Liver (tissue), 9 donors: ENCODE data around the gene LAMA5. TPM values are rescaled to one million over a fixed set of nuclear protein-coding genes. Genes with fewer than 3 reads are reported as not detected.

Source experiments
- DNase-seq: peaks from one replicate; pipeline ENCODE4 v3.0.0-alpha.2; 2017; ENCODE audit warnings: low spot score
- H3K27ac ChIP-seq, 2 donors: one replicate each; pipeline ENCODE4 v1.7.0; 2013; ENCODE audit warnings: inconsistent platforms in 2 of 2, low read length in 2 of 2, control low read depth in 1 of 2, low read depth in 1 of 2, mild to moderate bottlenecking in 1 of 2
- H3K27me3 ChIP-seq, 4 donors: one replicate each; pipeline versions ENCODE4 v1.6.1 to v1.7.0; 2013; ENCODE audit warnings: low read length in 3 of 4, inconsistent platforms in 1 of 4, mild to moderate bottlenecking in 1 of 4, moderate library complexity in 1 of 4; ENCODE audit not compliant: control insufficient read depth in 4 of 4, insufficient read depth in 4 of 4
- H3K36me3 ChIP-seq, 4 donors: one replicate each; pipeline versions ENCODE4 v1.6.1 to v1.7.0; 2013; ENCODE audit warnings: low read length in 3 of 4, mild to moderate bottlenecking in 3 of 4, low read depth in 1 of 4, moderate library complexity in 1 of 4; ENCODE audit not compliant: control insufficient read depth in 4 of 4, insufficient read depth in 3 of 4
- H3K4me1 ChIP-seq, 4 donors: one replicate each; pipeline versions ENCODE4 v1.6.1 to v1.7.0; 2013; ENCODE audit warnings: low read length in 3 of 4, mild to moderate bottlenecking in 3 of 4, moderate library complexity in 1 of 4; ENCODE audit not compliant: control insufficient read depth in 4 of 4, insufficient read depth in 4 of 4
- H3K4me3 ChIP-seq, 3 donors: one replicate each; pipeline versions ENCODE4 v1.6.1 to v1.7.0; 2013; ENCODE audit warnings: low read length in 3 of 3, control low read depth in 1 of 3, low read depth in 1 of 3, mild to moderate bottlenecking in 1 of 3
- H3K9ac ChIP-seq, 2 donors: one replicate each; pipeline ENCODE4 v1.7.0; 2013; ENCODE audit warnings: low read length in 2 of 2, mild to moderate bottlenecking in 2 of 2, moderate library complexity in 2 of 2, control low read depth in 1 of 2, low read depth in 1 of 2
- H3K9me3 ChIP-seq, 4 donors: one replicate each; pipeline versions ENCODE4 v1.6.1 to v1.7.0; 2013; ENCODE audit warnings: low read length in 3 of 4; ENCODE audit not compliant: control insufficient read depth in 4 of 4
- HNF4G ChIP-seq: IDR thresholded peaks from 2 replicates; pipeline ENCODE4 v1.6.1; 2016; ENCODE audit warnings: antibody characterized with exemption
- NR2F2 ChIP-seq: IDR thresholded peaks from 2 replicates; pipeline ENCODE4 v1.6.1; 2016; ENCODE audit warnings: antibody characterized with exemption
- RXRA ChIP-seq, 2 donors: IDR thresholded peaks; 2 replicates each; pipeline ENCODE4 v1.6.1; 2017 to 2018; ENCODE audit warnings: antibody characterized with exemption in 2 of 2, mild to moderate bottlenecking in 1 of 2
- YY1 ChIP-seq: IDR thresholded peaks from 2 replicates; pipeline ENCODE4 v1.6.1; 2016; ENCODE audit warnings: antibody characterized with exemption, mild to moderate bottlenecking
- WGBS: extraction: QIAGEN DNeasy Blood & Tissue Kit; methylation state at CpG from one replicate; pipeline ENCODE4 v1.1.7; 2013; 5-methylcytosine and 5-hydroxymethylcytosine counted together
- polyA plus RNA-seq, 2 donors: library from polyadenylated mRNA; stranded (reverse) in 1 of 2; unstranded in 1 of 2; fragments of 200-250 nt in 1 of 2; fragments of >200 nt in 1 of 2; fragmentation: Nextera tagmentation in 1 of 2; extraction: Ambion mirVana in 1 of 2; gene quantifications; one replicate each; pipeline versions ENCODE4 v1.2.1 to v1.2.3, GENCODE V29; 2013 to 2015
- total RNA-seq, 2 donors: library from RNA; depleted of rRNA; stranded (reverse); fragments of >200 nt; gene quantifications; one replicate each; pipeline ENCODE4 v1.2.3, GENCODE V29; 2014
- TF ChIP-seq, protein P1 (sequence below): IDR thresholded peaks from 2 replicates; pipeline ENCODE4 v1.6.1; 2016; ENCODE audit warnings: antibody characterized with exemption
- TF ChIP-seq, protein P2 (sequence below): IDR thresholded peaks from 2 replicates; pipeline ENCODE4 v1.6.1; 2016; ENCODE audit warnings: antibody characterized with exemption
- donor health status: healthy.
- donor health status: healthy.
- donor health status: healthy.
- donor health status: healthy.
- donor health status: healthy.

Gene LAMA5
- total and polyA plus RNA-seq, 4 donors, result 3.6 to 40.2 (median 13.7) TPM

DNA sequence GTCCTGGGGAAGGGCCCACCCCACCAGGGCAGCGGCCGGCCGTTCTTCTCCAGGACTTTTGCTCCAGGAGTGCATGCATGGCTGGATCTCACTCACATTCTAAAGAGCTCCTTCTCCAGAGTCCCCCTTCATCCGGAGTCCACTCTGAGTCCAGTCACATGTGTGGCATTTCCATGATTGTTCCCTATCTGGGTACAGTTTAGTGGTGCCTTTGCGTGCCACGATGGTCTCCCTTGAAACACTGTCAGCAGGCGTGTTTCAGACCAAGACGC, 107.9 kb downstream of the LAMA5 start:
- H3K27ac ChIP-seq, result no peak overlapping the region
- H3K9ac ChIP-seq, result no peak overlapping the region
- 98% methylated on average over 8 of the region's 8 CpGs for WGBS
- H3K36me3 ChIP-seq, result peaks cover 2 to 49% (median 19%) of the 10 kb centered on the region in 4 donors
- no peak overlapping the region for H3K4me3 ChIP-seq
- no peaks in the 10 kb centered on the region for H3K27me3 ChIP-seq
- no peak for DNase-seq
- TF ChIP-seq, protein P1, sequence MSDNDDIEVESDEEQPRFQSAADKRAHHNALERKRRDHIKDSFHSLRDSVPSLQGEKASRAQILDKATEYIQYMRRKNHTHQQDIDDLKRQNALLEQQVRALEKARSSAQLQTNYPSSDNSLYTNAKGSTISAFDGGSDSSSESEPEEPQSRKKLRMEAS, result no peak
- no peak for TF ChIP-seq YY1
- TF ChIP-seq RXRA (IDR thresholded peaks at IDR 0.05), result no peak
- TF ChIP-seq, protein P2, sequence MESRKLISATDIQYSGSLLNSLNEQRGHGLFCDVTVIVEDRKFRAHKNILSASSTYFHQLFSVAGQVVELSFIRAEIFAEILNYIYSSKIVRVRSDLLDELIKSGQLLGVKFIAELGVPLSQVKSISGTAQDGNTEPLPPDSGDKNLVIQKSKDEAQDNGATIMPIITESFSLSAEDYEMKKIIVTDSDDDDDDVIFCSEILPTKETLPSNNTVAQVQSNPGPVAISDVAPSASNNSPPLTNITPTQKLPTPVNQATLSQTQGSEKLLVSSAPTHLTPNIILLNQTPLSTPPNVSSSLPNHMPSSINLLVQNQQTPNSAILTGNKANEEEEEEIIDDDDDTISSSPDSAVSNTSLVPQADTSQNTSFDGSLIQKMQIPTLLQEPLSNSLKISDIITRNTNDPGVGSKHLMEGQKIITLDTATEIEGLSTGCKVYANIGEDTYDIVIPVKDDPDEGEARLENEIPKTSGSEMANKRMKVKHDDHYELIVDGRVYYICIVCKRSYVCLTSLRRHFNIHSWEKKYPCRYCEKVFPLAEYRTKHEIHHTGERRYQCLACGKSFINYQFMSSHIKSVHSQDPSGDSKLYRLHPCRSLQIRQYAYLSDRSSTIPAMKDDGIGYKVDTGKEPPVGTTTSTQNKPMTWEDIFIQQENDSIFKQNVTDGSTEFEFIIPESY, result no peak
- no peak for TF ChIP-seq HNF4G
- no peak for TF ChIP-seq NR2F2
- H3K4me1 ChIP-seq, result no peaks in the 10 kb centered on the region
- no peaks in the 10 kb centered on the region for H3K9me3 ChIP-seq

Other genes with a start within 250 kb of the LAMA5 start
- 10 to 100 TPM; 15.5 to 15.9 TPM for gene LSM14B, start 244.8 kb downstream of the LAMA5 start, total RNA-seq
- gene LSM14B, start 244.8 kb downstream of the LAMA5 start, polyA plus RNA-seq, result 10 to 100 TPM in 1 of 2 donors, under 1 TPM in 1; 0.99 to 11.2 TPM
- 100 to 1,000 TPM; 109 to 181 TPM for gene PSMA7, start 223.9 kb downstream of the LAMA5 start, total RNA-seq
- 100 to 1,000 TPM; 212 to 342 TPM for gene PSMA7, start 223.9 kb downstream of the LAMA5 start, polyA plus RNA-seq
- 10 to 100 TPM; 17.3 to 24.3 TPM for gene SS18L1, start 223.5 kb downstream of the LAMA5 start, total RNA-seq
- 10 to 100 TPM in 1 of 2 donors, 1 to 10 TPM in 1; 6.1 to 16.1 TPM for gene SS18L1, start 223.5 kb downstream of the LAMA5 start, polyA plus RNA-seq
- 10 to 100 TPM; 13.0 to 26.8 TPM for gene MTG2, start 184.3 kb downstream of the LAMA5 start, total RNA-seq
- gene MTG2, start 184.3 kb downstream of the LAMA5 start, polyA plus RNA-seq, result 10 to 100 TPM; 22.0 to 28.0 TPM
- gene HRH3, start 147.0 kb downstream of the LAMA5 start, total RNA-seq, result not detected
- not detected for gene HRH3, start 147.0 kb downstream of the LAMA5 start, polyA plus RNA-seq
- 10 to 100 TPM; 12.7 to 19.7 TPM for gene OSBPL2, start 128.8 kb downstream of the LAMA5 start, total RNA-seq
- 10 to 100 TPM in 1 of 2 donors, 1 to 10 TPM in 1; 9.9 to 11.9 TPM for gene OSBPL2, start 128.8 kb downstream of the LAMA5 start, polyA plus RNA-seq
- gene ADRM1, start 64.3 kb downstream of the LAMA5 start, total RNA-seq, result 10 to 100 TPM; 45.3 to 70.9 TPM
- gene ADRM1, start 64.3 kb downstream of the LAMA5 start, polyA plus RNA-seq, result 10 to 100 TPM; 83.8 to 91.0 TPM
- 100 to 1,000 TPM; 378 to 499 TPM for gene RPS21, start 19.8 kb upstream of the LAMA5 start, total RNA-seq
- 1,000 to 10,000 TPM in 1 of 2 donors, 100 to 1,000 TPM in 1; 278 to 1,588 TPM for gene RPS21, start 19.8 kb upstream of the LAMA5 start, polyA plus RNA-seq
- 1 to 10 TPM; 2.0 to 3.2 TPM for gene CABLES2, start 40.0 kb upstream of the LAMA5 start, total RNA-seq
- 1 to 10 TPM in 1 of 2 donors, under 1 TPM in 1; 0.92 to 2.0 TPM for gene CABLES2, start 40.0 kb upstream of the LAMA5 start, polyA plus RNA-seq
- gene RBBP8NL, start 60.2 kb upstream of the LAMA5 start, total RNA-seq, result under 1 TPM; under 0.01 to 0.14 TPM
- not detected for gene RBBP8NL, start 60.2 kb upstream of the LAMA5 start, polyA plus RNA-seq
- 1 to 10 TPM in 1 of 2 donors, under 1 TPM in 1; 0.25 to 6.1 TPM for gene GATA5, start 108.7 kb upstream of the LAMA5 start, total RNA-seq
- gene GATA5, start 108.7 kb upstream of the LAMA5 start, polyA plus RNA-seq, result under 1 TPM; 0.31 to 0.36 TPM